Astrocyte (in vitro differentiated cells and primary cell): ENCODE measurements around the gene EXO1. TPM values are rescaled to one million over a fixed set of nuclear protein-coding genes. Genes with fewer than 3 reads are reported as not detected.

Experiments used
- DNase-seq: peaks from one replicate; pipeline ENCODE4 v3.0.0-alpha.2; 2010; ENCODE audit warnings: low read depth
- FAIRE-seq: peaks from 2 replicates; lab custom pipeline; 2011; peaks lifted over from hg19 to GRCh38; lab: Jason Lieb, UNC
- H2AFZ ChIP-seq: 2 replicates; pipeline ENCODE4 v1.6.0; 2012; ENCODE audit warnings: low read depth, low read length, inconsistent platforms
- H3K27ac ChIP-seq: 2 replicates; pipeline ENCODE4 v1.5.1; 2011; ENCODE audit warnings: low read depth, low read length, inconsistent platforms
- H3K27me3 ChIP-seq: 2 replicates; pipeline ENCODE4 v1.6.0; 2011; ENCODE audit warnings: low read length, inconsistent platforms; ENCODE audit not compliant: insufficient read depth
- H3K36me3 ChIP-seq: 2 replicates; pipeline ENCODE4 v1.5.1; 2011; ENCODE audit warnings: low read length, inconsistent platforms; ENCODE audit not compliant: insufficient read depth
- H3K4me1 ChIP-seq: 2 replicates; pipeline ENCODE4 v1.5.1; 2011; ENCODE audit warnings: low read length, inconsistent platforms; ENCODE audit not compliant: insufficient read depth
- H3K4me2 ChIP-seq: 2 replicates; pipeline ENCODE4 v1.6.0; 2012; ENCODE audit warnings: low read length, inconsistent platforms
- H3K4me3 ChIP-seq: 2 replicates; pipeline ENCODE4 v1.5.1; 2011; ENCODE audit warnings: low read depth, mild to moderate bottlenecking, low read length, inconsistent platforms; ENCODE audit not compliant: insufficient read depth
- H3K79me2 ChIP-seq: 2 replicates; pipeline ENCODE4 v1.6.0; 2012; ENCODE audit warnings: mild to moderate bottlenecking, low read length, inconsistent platforms; ENCODE audit not compliant: insufficient read depth
- H3K9ac ChIP-seq: 2 replicates; pipeline ENCODE4 v1.6.0; 2012; ENCODE audit warnings: mild to moderate bottlenecking, low read length, inconsistent platforms
- H3K9me3 ChIP-seq: 2 replicates; pipeline ENCODE4 v1.5.1; 2012; ENCODE audit warnings: low read depth, mild to moderate bottlenecking, low read length, inconsistent platforms; ENCODE audit not compliant: insufficient read depth
- H4K20me1 ChIP-seq: 2 replicates; pipeline ENCODE4 v1.6.0; 2012; ENCODE audit warnings: low read length, inconsistent platforms; ENCODE audit not compliant: insufficient read depth
- H3K27ac Mint-ChIP-seq: one replicate; pipeline ENCODE4 v1.8.0; 2021; ENCODE audit warnings: mild to moderate bottlenecking, mixed read lengths; ENCODE audit not compliant: unreplicated experiment
- H3K27me3 Mint-ChIP-seq: one replicate; pipeline ENCODE4 v1.8.0; 2021; ENCODE audit warnings: low read depth, mixed read lengths; ENCODE audit not compliant: unreplicated experiment
- H3K36me3 Mint-ChIP-seq: one replicate; pipeline ENCODE4 v1.8.0; 2021; ENCODE audit warnings: low read depth, mixed read lengths; ENCODE audit not compliant: unreplicated experiment
- H3K4me1 Mint-ChIP-seq: one replicate; pipeline ENCODE4 v1.8.0; 2021; ENCODE audit warnings: low read depth, mixed read lengths; ENCODE audit not compliant: unreplicated experiment
- H3K4me3 Mint-ChIP-seq: one replicate; pipeline ENCODE4 v1.8.0; 2021; ENCODE audit warnings: mild to moderate bottlenecking, moderate library complexity, mixed read lengths; ENCODE audit not compliant: unreplicated experiment
- H3K9me3 Mint-ChIP-seq: one replicate; pipeline ENCODE4 v1.8.0; 2021; ENCODE audit warnings: mild to moderate bottlenecking, mixed read lengths; ENCODE audit not compliant: unreplicated experiment
- EZH2 ChIP-seq: IDR thresholded peaks from 2 replicates; pipeline ENCODE4 v1.6.1; 2012; ENCODE audit warnings: mild to moderate bottlenecking, low read length, inconsistent platforms; ENCODE audit not compliant: insufficient read depth
- total RNA-seq: library from RNA; stranded (reverse); gene quantifications from 2 replicates; pipeline ENCODE4 v1.2.1, GENCODE V29; 2021
- TF ChIP-seq, protein P1 (sequence below): IDR thresholded peaks from 2 replicates; pipeline ENCODE4 v1.5.1; 2011; ENCODE audit warnings: low read depth, mild to moderate bottlenecking, inconsistent platforms, low read length, moderate library complexity; ENCODE audit not compliant: insufficient read depth

The EXO1 gene
- total RNA-seq, 1 donor from 2014 or later = 3.8 TPM

DNA sequence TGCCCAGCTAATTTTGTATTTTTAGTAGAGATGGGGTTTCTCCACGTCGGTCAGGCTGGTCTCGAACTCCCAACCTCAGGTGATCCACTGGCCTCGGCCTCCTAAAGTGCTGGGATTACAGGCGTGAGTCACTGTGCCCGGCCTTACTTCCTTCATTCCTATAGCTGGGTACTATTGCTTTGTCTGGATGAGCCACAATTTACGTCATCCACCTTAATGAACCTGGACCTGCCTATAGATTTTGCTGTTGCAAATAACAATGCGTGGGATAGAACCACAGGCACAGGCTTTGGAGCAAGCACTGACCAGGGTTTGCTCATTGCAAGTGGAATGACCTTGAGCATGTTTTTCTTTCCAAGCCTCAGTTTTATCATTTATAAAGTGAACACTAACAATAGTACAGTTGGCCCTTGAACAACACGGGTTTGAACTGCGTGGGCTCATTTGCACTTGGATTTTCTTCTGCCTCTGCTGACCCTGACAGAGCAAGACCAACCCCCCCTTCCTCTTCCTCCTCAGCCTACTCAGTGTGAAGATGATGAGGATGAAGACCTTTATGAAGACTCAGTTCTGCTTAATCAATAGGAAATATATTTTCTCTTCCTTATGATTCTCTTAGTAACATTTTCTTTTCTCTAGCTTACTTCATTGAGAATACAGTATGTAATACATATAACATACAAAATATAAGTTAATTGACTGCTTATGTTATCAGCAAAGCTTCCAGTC lies 76.2 kb downstream of the EXO1 start:
- Histone ChIP-seq H3K79me2 (no peaks in the 10 kb centered on the region), H3K9ac (no peak overlapping the region), H2AFZ (no peak overlapping the region), H3K4me2 (no peak overlapping the region), H3K27ac (no peak overlapping the region), H4K20me1 (no peaks in the 10 kb centered on the region), H3K9me3 (no peaks in the 10 kb centered on the region), H3K36me3 (no peaks in the 10 kb centered on the region), H3K4me3 (no peak overlapping the region), H3K27me3 (no peaks in the 10 kb centered on the region), H3K4me1 (no peaks in the 10 kb centered on the region)
- H3K4me3 Mint-ChIP-seq = no peak overlapping the region
- H3K27me3 Mint-ChIP-seq = peaks cover 5% of the 10 kb centered on the region
- TF ChIP-seq, protein P1, sequence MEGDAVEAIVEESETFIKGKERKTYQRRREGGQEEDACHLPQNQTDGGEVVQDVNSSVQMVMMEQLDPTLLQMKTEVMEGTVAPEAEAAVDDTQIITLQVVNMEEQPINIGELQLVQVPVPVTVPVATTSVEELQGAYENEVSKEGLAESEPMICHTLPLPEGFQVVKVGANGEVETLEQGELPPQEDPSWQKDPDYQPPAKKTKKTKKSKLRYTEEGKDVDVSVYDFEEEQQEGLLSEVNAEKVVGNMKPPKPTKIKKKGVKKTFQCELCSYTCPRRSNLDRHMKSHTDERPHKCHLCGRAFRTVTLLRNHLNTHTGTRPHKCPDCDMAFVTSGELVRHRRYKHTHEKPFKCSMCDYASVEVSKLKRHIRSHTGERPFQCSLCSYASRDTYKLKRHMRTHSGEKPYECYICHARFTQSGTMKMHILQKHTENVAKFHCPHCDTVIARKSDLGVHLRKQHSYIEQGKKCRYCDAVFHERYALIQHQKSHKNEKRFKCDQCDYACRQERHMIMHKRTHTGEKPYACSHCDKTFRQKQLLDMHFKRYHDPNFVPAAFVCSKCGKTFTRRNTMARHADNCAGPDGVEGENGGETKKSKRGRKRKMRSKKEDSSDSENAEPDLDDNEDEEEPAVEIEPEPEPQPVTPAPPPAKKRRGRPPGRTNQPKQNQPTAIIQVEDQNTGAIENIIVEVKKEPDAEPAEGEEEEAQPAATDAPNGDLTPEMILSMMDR = no peak
- no peak for TF ChIP-seq EZH2
- H3K4me1 Mint-ChIP-seq = no peaks in the 10 kb centered on the region
- FAIRE-seq (no peak), DNase-seq (no peak)
- no peaks in the 10 kb centered on the region for H3K9me3 Mint-ChIP-seq
- no peak overlapping the region for H3K27ac Mint-ChIP-seq
- H3K36me3 Mint-ChIP-seq = no peaks in the 10 kb centered on the region

- H3K36me3 ChIP-seq = no peaks in the 10 kb centered on the region
- DNase-seq = no peak
- no peaks in the 10 kb centered on the region for H3K4me1 ChIP-seq
- Mint-ChIP-seq H3K27ac (no peak overlapping the region), H3K36me3 (no peaks in the 10 kb centered on the region), H3K4me3 (no peak overlapping the region), H3K9me3 (no peaks in the 10 kb centered on the region), H3K4me1 (no peaks in the 10 kb centered on the region), H3K27me3 (peaks cover 5% of the 10 kb centered on the region)
- no peak overlapping the region for H3K9ac ChIP-seq
- no peaks in the 10 kb centered on the region for H3K79me2 ChIP-seq
- H3K4me3 ChIP-seq = no peak overlapping the region
- no peak overlapping the region for H2AFZ ChIP-seq
- TF ChIP-seq, protein P1 = no peak
- TF ChIP-seq EZH2 = no peak
- H3K27ac ChIP-seq = no peak overlapping the region
- no peak for FAIRE-seq
- no peaks in the 10 kb centered on the region for H4K20me1 ChIP-seq
- H3K4me2 ChIP-seq = no peak overlapping the region
- no peaks in the 10 kb centered on the region for H3K9me3 ChIP-seq
- no peaks in the 10 kb centered on the region for H3K27me3 ChIP-seq
These were observed 78.1 kb downstream of the EXO1 start for GRCh38 chr1:241926141-241926540.

DNA sequence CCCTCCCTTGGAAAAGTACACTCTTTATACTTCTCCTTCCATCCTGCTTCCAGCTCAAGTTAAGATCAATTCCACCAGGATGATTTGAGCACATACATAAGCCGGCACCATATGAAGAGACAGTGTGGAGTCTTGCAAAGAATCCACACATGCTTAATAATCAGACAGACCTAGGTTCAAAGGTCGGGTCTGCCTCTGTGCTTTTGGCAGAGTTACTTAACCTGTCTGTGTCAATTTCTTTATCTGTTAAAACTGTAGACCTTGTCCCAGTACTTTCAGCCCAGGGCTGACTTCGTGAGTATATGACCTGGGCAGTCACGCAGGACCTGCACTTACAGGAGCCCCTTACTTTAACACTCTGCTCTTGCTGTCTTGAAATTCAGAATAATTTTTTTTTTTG lies 79.3 kb downstream of the EXO1 start:
- H3K9me3 ChIP-seq = no peaks in the 10 kb centered on the region
- no peaks in the 10 kb centered on the region for H4K20me1 ChIP-seq
- no peak overlapping the region for H3K27ac Mint-ChIP-seq
- H3K4me3 Mint-ChIP-seq = no peak overlapping the region
- no peak for FAIRE-seq
- no peak overlapping the region for H3K4me2 ChIP-seq
- no peak for TF ChIP-seq EZH2
- TF ChIP-seq, protein P1 = no peak
- no peaks in the 10 kb centered on the region for H3K4me1 ChIP-seq
- H3K27me3 Mint-ChIP-seq = peaks cover 5% of the 10 kb centered on the region
- no peaks in the 10 kb centered on the region for H3K79me2 ChIP-seq
- no peak for DNase-seq
- no peak overlapping the region for H3K27ac ChIP-seq
- no peaks in the 10 kb centered on the region for H3K36me3 Mint-ChIP-seq
- H3K36me3 ChIP-seq = no peaks in the 10 kb centered on the region
- no peak overlapping the region for H3K4me3 ChIP-seq
- no peaks in the 10 kb centered on the region for H3K27me3 ChIP-seq
- H3K9ac ChIP-seq = no peak overlapping the region
- H2AFZ ChIP-seq = no peak overlapping the region
- no peaks in the 10 kb centered on the region for H3K4me1 Mint-ChIP-seq
- H3K9me3 Mint-ChIP-seq = no peaks in the 10 kb centered on the region
